Lower leg skin (tissue), 3 donors: ENCODE results near the gene SMAGP.

Experiments used
- POLR2A ChIP-seq, 2 donors: fragments of 450-650 bp; IDR thresholded peaks; one replicate each; pipeline ENCODE4 v1.6.1; 2016 to 2017; ENCODE audit warnings: antibody characterized with exemption in 2 of 2, mild to moderate bottlenecking in 1 of 2, moderate library complexity in 1 of 2
- TF ChIP-seq, protein P1 (sequence below), 3 donors: fragments of 450-650 bp; IDR thresholded peaks; one replicate each; pipeline ENCODE4 v1.5.1; 2016; ENCODE audit warnings: antibody characterized with exemption in 3 of 3, mild to moderate bottlenecking in 3 of 3, moderate library complexity in 2 of 3

DNA sequence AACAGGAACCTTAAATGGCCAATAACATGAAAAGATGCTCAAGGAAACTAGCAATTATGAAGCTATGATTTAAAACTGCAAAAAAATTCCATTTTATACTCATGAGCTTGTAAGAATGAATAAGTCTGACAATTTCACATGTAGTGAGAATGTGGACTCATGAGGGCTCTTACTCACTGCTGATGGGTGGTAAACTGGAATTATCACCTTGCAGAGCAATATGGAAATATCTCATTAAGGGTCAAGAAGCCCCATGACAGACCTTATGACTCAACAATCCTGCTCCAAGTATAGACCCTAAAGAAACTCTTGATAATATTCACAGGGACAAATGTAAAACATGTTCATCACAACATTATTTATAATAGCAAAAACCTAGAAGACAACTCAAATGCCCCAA, 23.5 kb upstream of the SMAGP start:
- no peak for TF ChIP-seq POLR2A (IDR thresholded peaks at IDR 0.05)
- TF ChIP-seq, protein P1, sequence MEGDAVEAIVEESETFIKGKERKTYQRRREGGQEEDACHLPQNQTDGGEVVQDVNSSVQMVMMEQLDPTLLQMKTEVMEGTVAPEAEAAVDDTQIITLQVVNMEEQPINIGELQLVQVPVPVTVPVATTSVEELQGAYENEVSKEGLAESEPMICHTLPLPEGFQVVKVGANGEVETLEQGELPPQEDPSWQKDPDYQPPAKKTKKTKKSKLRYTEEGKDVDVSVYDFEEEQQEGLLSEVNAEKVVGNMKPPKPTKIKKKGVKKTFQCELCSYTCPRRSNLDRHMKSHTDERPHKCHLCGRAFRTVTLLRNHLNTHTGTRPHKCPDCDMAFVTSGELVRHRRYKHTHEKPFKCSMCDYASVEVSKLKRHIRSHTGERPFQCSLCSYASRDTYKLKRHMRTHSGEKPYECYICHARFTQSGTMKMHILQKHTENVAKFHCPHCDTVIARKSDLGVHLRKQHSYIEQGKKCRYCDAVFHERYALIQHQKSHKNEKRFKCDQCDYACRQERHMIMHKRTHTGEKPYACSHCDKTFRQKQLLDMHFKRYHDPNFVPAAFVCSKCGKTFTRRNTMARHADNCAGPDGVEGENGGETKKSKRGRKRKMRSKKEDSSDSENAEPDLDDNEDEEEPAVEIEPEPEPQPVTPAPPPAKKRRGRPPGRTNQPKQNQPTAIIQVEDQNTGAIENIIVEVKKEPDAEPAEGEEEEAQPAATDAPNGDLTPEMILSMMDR (IDR thresholded peaks at IDR 0.05), result no peak
